Parathyroid adenoma (tissue), 2 donors: Measurements from ENCODE around the gene STAC3.

Experiments used
- H2AFZ ChIP-seq: fragments of 300-600 bp; sonication (generic); one replicate; pipeline ENCODE4 v1.7.0; 2017; ENCODE audit warnings: antibody characterized with exemption, mild to moderate bottlenecking
- H3K27ac ChIP-seq: fragments of 300-600 bp; sonication (generic); one replicate; pipeline ENCODE4 v1.7.0; 2017
- H3K27me3 ChIP-seq: fragments of 300-600 bp; sonication (generic); one replicate; pipeline ENCODE4 v1.7.0; 2017; ENCODE audit warnings: low read length; ENCODE audit not compliant: control insufficient read depth, insufficient read depth
- H3K36me3 ChIP-seq: fragments of 300-600 bp; sonication (generic); one replicate; pipeline ENCODE4 v1.7.0; 2017; ENCODE audit warnings: low read length; ENCODE audit not compliant: control insufficient read depth, insufficient read depth
- H3K4me1 ChIP-seq: fragments of 300-600 bp; sonication (generic); one replicate; pipeline ENCODE4 v1.7.0; 2017; ENCODE audit warnings: control low read depth
- H3K4me2 ChIP-seq: fragments of 300-600 bp; sonication (generic); one replicate; pipeline ENCODE4 v1.7.0; 2017; ENCODE audit warnings: low read length
- H3K4me3 ChIP-seq: fragments of 300-600 bp; sonication (generic); one replicate; pipeline ENCODE4 v1.7.0; 2017; ENCODE audit warnings: low read depth, low read length
- H3K79me2 ChIP-seq: fragments of 300-600 bp; sonication (generic); one replicate; pipeline ENCODE4 v1.7.0; 2017; ENCODE audit warnings: control low read depth
- H3K9ac ChIP-seq: fragments of 300-600 bp; sonication (generic); one replicate; pipeline ENCODE4 v1.7.0; 2017; ENCODE audit warnings: mild to moderate bottlenecking
- H3K9me3 ChIP-seq: fragments of 300-600 bp; sonication (generic); one replicate; pipeline ENCODE4 v1.7.0; 2017; ENCODE audit warnings: low read length; ENCODE audit not compliant: control insufficient read depth
- TF ChIP-seq, protein P1 (sequence below): fragments of 300-600 bp; sonication (generic); IDR thresholded peaks from one replicate; pipeline ENCODE4 v1.7.0; 2017; ENCODE audit warnings: antibody characterized with exemption, mild to moderate bottlenecking
- donor health status: primary hyperparathyroidism.

STAC3 gene

DNA sequence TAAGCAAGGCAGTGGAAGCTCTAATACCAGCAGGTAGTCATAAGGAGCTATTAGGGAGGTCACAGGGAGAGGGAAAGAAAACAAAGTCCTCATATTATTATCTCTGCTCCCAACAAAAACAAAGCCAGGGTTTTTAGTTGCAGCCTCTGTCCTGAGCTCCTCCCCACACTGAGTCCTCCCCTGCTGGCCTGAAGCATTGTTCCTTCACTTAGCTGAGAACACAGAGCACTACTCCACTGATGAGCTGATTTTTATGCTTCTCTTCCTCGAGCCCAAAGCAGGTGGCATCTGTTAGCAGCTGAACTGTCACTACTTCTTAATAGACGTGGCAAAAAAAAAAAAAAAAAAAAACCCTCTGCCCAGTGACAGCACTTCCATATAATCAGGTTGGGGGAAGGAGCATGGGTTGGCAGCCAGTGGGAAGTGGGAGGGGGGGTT is 10.5 kb upstream of the STAC3 start:
- no peak overlapping the region for H2AFZ ChIP-seq
- H3K79me2 ChIP-seq: peaks cover 5% of the 10 kb centered on the region
- no peaks in the 10 kb centered on the region for H3K36me3 ChIP-seq
- no peak overlapping the region for H3K4me3 ChIP-seq
- H3K4me1 ChIP-seq: peaks cover 3% of the 10 kb centered on the region
- H3K27me3 ChIP-seq: no peaks in the 10 kb centered on the region
- H3K9me3 ChIP-seq: no peaks in the 10 kb centered on the region
- no peak overlapping the region for H3K9ac ChIP-seq
- H3K4me2 ChIP-seq: no peak overlapping the region
- TF ChIP-seq, protein P1, sequence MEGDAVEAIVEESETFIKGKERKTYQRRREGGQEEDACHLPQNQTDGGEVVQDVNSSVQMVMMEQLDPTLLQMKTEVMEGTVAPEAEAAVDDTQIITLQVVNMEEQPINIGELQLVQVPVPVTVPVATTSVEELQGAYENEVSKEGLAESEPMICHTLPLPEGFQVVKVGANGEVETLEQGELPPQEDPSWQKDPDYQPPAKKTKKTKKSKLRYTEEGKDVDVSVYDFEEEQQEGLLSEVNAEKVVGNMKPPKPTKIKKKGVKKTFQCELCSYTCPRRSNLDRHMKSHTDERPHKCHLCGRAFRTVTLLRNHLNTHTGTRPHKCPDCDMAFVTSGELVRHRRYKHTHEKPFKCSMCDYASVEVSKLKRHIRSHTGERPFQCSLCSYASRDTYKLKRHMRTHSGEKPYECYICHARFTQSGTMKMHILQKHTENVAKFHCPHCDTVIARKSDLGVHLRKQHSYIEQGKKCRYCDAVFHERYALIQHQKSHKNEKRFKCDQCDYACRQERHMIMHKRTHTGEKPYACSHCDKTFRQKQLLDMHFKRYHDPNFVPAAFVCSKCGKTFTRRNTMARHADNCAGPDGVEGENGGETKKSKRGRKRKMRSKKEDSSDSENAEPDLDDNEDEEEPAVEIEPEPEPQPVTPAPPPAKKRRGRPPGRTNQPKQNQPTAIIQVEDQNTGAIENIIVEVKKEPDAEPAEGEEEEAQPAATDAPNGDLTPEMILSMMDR: no peak
- H3K27ac ChIP-seq: no peak overlapping the region

DNA sequence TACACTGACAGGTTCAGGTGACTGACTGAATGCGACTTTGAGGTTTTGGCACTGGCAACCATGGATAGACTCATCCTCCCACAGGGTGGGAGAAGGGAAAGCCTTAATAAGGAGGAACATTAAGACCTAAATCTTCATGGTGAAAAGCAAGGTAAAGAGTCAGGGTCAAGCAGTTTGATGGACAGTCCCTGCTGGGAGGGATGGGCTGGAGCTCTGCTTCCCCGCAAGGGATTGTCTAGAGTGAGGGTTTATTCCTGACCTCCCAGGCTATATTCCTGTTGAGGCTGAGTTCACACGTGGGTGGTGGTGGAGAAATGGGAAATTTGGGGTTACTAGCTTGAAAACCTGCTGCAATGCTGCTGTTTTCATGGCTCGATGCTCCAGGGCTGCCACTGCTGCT is 9.4 kb upstream of the STAC3 start:
- H3K4me3 ChIP-seq: no peak overlapping the region
- H2AFZ ChIP-seq: no peak overlapping the region
- H3K4me2 ChIP-seq: no peak overlapping the region
- H3K9ac ChIP-seq: no peak overlapping the region
- TF ChIP-seq, protein P1: no peak
- peaks cover 5% of the 10 kb centered on the region for H3K79me2 ChIP-seq
- H3K36me3 ChIP-seq: no peaks in the 10 kb centered on the region
- H3K9me3 ChIP-seq: no peaks in the 10 kb centered on the region
- H3K4me1 ChIP-seq: peaks cover 3% of the 10 kb centered on the region
- no peaks in the 10 kb centered on the region for H3K27me3 ChIP-seq
- H3K27ac ChIP-seq: no peak overlapping the region

DNA sequence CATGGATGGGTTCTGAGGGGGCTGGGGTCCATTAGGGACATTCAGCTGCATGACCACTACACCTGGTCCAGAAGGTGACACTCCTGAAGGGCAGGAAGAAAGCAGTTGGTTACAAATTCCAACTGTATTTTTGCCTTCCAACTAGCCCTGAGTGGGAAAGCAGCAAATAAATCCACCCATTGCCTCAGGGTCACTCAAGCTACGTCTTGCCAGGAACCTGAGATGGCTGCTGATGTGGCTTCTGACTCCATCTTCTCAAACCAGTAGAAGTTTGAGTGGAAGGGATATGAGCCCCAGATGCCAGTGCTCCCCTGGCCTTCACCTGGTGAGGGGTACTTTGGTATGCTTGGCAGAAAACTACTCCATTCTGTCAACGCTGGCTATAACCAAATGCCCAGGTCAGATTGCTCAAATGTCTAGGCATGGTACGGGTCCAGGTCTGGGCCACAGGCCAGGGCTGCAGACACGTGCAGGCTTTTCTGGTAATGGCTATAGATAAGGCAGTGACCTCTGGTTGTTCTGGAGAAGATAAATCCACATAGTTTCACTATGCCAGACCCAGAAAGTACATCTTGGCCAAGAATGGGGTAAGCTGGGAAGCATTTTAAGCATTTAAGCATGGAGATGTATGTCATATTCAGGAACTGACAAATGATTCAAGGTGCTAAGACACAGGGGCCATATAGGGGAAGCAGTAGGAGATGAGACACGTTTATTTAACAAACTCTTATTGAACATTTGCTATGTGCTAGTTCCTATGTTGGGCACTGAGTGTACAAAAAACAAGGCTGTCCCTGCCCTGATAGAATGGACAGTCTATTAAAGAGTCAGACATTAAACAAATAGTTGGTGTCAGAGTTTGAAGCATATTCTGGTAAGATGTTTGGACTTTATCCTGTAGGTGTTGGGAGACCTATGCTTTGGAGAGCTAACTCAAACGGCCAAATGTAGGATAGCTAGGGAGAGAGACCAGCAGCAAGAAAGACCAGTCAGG is 8.3 kb upstream of the STAC3 start:
- no peak overlapping the region for H3K4me3 ChIP-seq
- H3K36me3 ChIP-seq: no peaks in the 10 kb centered on the region
- H3K27ac ChIP-seq: no peak overlapping the region
- no peak overlapping the region for H2AFZ ChIP-seq
- TF ChIP-seq, protein P1: no peak
- peaks cover 3% of the 10 kb centered on the region for H3K4me1 ChIP-seq
- H3K4me2 ChIP-seq: no peak overlapping the region
- no peaks in the 10 kb centered on the region for H3K9me3 ChIP-seq
- H3K79me2 ChIP-seq: peaks cover 5% of the 10 kb centered on the region
- no peaks in the 10 kb centered on the region for H3K27me3 ChIP-seq
- no peak overlapping the region for H3K9ac ChIP-seq

DNA sequence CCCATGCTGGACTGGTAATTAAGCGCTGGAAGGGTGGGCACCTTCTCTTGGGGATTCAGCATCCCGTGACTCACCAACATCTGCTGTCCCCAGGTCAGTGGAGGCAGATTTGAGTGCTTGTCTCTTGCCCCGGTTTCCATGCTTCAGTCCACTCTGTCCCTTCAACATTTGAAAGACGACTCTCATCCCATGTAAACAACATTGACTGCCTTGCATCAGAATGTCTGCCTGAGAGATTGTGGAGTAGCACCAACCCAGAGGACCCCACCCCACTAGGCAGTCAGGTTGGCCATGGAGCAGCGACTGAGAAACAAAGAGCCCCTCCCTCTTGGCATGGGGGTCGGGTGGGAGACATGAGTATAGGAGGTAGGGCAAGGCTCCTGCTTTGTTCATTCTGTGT is 4.9 kb upstream of the STAC3 start:
- H3K4me3 ChIP-seq: no peak overlapping the region
- no peak overlapping the region for H2AFZ ChIP-seq
- no peak overlapping the region for H3K4me2 ChIP-seq
- no peak overlapping the region for H3K9ac ChIP-seq
- no peaks in the 10 kb centered on the region for H3K9me3 ChIP-seq
- no peaks in the 10 kb centered on the region for H3K27me3 ChIP-seq
- H3K27ac ChIP-seq: no peak overlapping the region
- TF ChIP-seq, protein P1: no peak
- peaks cover 5% of the 10 kb centered on the region for H3K4me1 ChIP-seq
- no peaks in the 10 kb centered on the region for H3K79me2 ChIP-seq
- no peaks in the 10 kb centered on the region for H3K36me3 ChIP-seq
